ENCODE results near the gene SPINDOC.

SPINDOC gene

GRCh38 chr11:63811522-63811921 lies 1.7 kb upstream of the SPINDOC start:
- TF ChIP-seq GATA3 (IDR thresholded peaks at IDR 0.05; ENCODE audit: low read depth, low read length) (no peak), GATA2 (IDR thresholded peaks at IDR 0.05; ENCODE audit: low read depth, low read length) (no peak)

- TF ChIP-seq GATA2 (IDR thresholded peaks at IDR 0.05; ENCODE audit: low read depth, low read length) (no peak), GATA3 (IDR thresholded peaks at IDR 0.05; ENCODE audit: low read depth, low read length) (no peak)
Measured at GRCh38 chr11:63813563-63814382, 517 bp downstream of the SPINDOC start.

- no peak for TF ChIP-seq GATA2 (IDR thresholded peaks at IDR 0.05; ENCODE audit: low read depth, low read length)
Measured at GRCh38 chr11:63814383-63814736, 1.1 kb downstream of the SPINDOC start.

GRCh38 chr11:63816166-63816565 lies 2.9 kb downstream of the SPINDOC start:
- TF ChIP-seq GATA3 (IDR thresholded peaks at IDR 0.05; ENCODE audit: low read depth, low read length) (no peak), GATA2 (IDR thresholded peaks at IDR 0.05; ENCODE audit: low read depth, low read length) (no peak)

- no peak for TF ChIP-seq GATA3 (IDR thresholded peaks at IDR 0.05; ENCODE audit: low read depth, low read length)
- no peak for TF ChIP-seq GATA2 (IDR thresholded peaks at IDR 0.05; ENCODE audit: low read depth, low read length)
Measured at GRCh38 chr11:63816732-63817131, 3.5 kb downstream of the SPINDOC start.

- TF ChIP-seq GATA2 (IDR thresholded peaks at IDR 0.05; ENCODE audit: low read depth, low read length) (no peak), GATA3 (IDR thresholded peaks at IDR 0.05; ENCODE audit: low read depth, low read length) (no peak)
Measured at GRCh38 chr11:63817758-63818498, 4.7 kb downstream of the SPINDOC start.

- TF ChIP-seq GATA3 (IDR thresholded peaks at IDR 0.05; ENCODE audit: low read depth, low read length) (no peak), GATA2 (IDR thresholded peaks at IDR 0.05; ENCODE audit: low read depth, low read length) (no peak)
Measured at GRCh38 chr11:63818609-63819008, 5.4 kb downstream of the SPINDOC start.

- no peak for TF ChIP-seq GATA3 (IDR thresholded peaks at IDR 0.05; ENCODE audit: low read depth, low read length)
- TF ChIP-seq GATA2 (IDR thresholded peaks at IDR 0.05; ENCODE audit: low read depth, low read length): no peak
Measured at GRCh38 chr11:63821411-63821810, 8.2 kb downstream of the SPINDOC start.

- TF ChIP-seq GATA3 (IDR thresholded peaks at IDR 0.05; ENCODE audit: low read depth, low read length): no peak
- TF ChIP-seq GATA2 (IDR thresholded peaks at IDR 0.05; ENCODE audit: low read depth, low read length): no peak
Measured at GRCh38 chr11:63826471-63827190, 13.4 kb downstream of the SPINDOC start.

- TF ChIP-seq GATA2 (IDR thresholded peaks at IDR 0.05; ENCODE audit: low read depth, low read length) (no peak), GATA3 (IDR thresholded peaks at IDR 0.05; ENCODE audit: low read depth, low read length) (no peak)
Measured at GRCh38 chr11:63829823-63830489, 16.7 kb downstream of the SPINDOC start.

- no peak for TF ChIP-seq GATA2 (IDR thresholded peaks at IDR 0.05; ENCODE audit: low read depth, low read length)
- TF ChIP-seq GATA3 (IDR thresholded peaks at IDR 0.05; ENCODE audit: low read depth, low read length): no peak
Measured at GRCh38 chr11:63831326-63831725, 18.1 kb downstream of the SPINDOC start.

GRCh38 chr11:63832336-63832735 lies 19.1 kb downstream of the SPINDOC start:
- TF ChIP-seq GATA3 (IDR thresholded peaks at IDR 0.05; ENCODE audit: low read depth, low read length) (no peak), GATA2 (IDR thresholded peaks at IDR 0.05; ENCODE audit: low read depth, low read length) (no peak)

GRCh38 chr11:63833048-63833447 lies 19.8 kb downstream of the SPINDOC start:
- TF ChIP-seq GATA2 (IDR thresholded peaks at IDR 0.05; ENCODE audit: low read depth, low read length) (no peak), GATA3 (IDR thresholded peaks at IDR 0.05; ENCODE audit: low read depth, low read length) (no peak)
